ENCODE data around the gene PTGDR. TPM values are rescaled to one million over a fixed set of nuclear protein-coding genes. Genes with fewer than 3 reads are reported as not detected.

Gene PTGDR
- total and polyA plus RNA-seq, 12 donors = 0.06 to 3.5 (median 0.47) TPM; not detected in 2

DNA sequence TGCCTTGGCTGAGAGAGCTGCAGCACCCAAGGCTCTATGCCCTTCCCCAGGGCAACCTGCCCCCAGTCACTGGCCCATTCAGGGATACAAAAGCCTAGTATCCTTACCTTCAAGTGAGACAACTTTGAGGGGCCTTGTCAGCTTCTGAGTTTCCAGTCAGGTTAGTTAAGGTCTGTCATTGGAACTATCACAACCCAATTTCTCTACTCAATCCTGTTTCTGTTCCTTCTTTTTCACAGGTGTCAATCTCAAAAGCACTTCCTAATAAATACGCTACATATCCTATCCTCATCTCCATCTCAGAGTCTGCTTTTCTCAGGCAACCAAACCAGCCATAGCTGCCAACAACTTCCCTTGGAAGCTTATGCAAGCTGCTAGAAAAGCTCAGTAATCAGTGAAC is 4.9 kb upstream of the PTGDR start:
- 69 to 100% (median 83%) methylated on average over 1 of the region's 1 CpG for WGBS, 4 donors
- no peak overlapping the region for H3K4me3 ChIP-seq
- H3K9me3 ChIP-seq (replicated peaks in 1 of 3) = no peaks in the 10 kb centered on the region
- TF ChIP-seq POLR2A (IDR thresholded peaks at IDR 0.05) = no peak
- TF ChIP-seq, protein P1, sequence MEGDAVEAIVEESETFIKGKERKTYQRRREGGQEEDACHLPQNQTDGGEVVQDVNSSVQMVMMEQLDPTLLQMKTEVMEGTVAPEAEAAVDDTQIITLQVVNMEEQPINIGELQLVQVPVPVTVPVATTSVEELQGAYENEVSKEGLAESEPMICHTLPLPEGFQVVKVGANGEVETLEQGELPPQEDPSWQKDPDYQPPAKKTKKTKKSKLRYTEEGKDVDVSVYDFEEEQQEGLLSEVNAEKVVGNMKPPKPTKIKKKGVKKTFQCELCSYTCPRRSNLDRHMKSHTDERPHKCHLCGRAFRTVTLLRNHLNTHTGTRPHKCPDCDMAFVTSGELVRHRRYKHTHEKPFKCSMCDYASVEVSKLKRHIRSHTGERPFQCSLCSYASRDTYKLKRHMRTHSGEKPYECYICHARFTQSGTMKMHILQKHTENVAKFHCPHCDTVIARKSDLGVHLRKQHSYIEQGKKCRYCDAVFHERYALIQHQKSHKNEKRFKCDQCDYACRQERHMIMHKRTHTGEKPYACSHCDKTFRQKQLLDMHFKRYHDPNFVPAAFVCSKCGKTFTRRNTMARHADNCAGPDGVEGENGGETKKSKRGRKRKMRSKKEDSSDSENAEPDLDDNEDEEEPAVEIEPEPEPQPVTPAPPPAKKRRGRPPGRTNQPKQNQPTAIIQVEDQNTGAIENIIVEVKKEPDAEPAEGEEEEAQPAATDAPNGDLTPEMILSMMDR (IDR thresholded peaks at IDR 0.05) = no peak
- H3K27me3 ChIP-seq = peaks cover 7% of the 10 kb centered on the region
- intact Hi-C loops (cut with DNase I) = no loop called here
- DNase-seq = no peak
- H3K27ac ChIP-seq = no peak overlapping the region
- no peaks in the 10 kb centered on the region for H3K36me3 ChIP-seq (replicated peaks in 1 of 2)
- H3K4me1 ChIP-seq (replicated peaks in 1 of 2) = peaks cover 0 to 2% of the 10 kb centered on the region in 2 donors

DNA sequence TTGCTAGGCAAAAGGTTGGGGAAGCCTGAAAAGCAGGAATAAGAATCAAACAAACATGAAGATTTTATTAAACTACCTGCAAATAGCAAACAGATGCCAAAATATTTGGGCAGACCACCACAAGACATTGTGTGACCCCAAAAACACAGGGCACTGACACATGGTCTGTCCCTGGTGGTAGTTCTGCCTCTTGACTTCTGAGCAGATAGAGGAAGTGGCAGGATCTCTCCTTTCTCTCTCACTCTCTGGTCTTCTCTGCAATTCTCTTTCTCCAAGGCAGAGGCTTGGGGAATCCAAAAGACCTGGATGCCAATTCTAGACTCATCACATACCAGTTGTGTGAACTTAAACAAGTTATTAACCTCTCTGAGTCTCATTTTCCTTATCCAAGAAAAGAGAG is 4.3 kb upstream of the PTGDR start:
- intact Hi-C loops (cut with DNase I) = no loop called here
- no peaks in the 10 kb centered on the region for H3K36me3 ChIP-seq (replicated peaks in 1 of 2)

DNA sequence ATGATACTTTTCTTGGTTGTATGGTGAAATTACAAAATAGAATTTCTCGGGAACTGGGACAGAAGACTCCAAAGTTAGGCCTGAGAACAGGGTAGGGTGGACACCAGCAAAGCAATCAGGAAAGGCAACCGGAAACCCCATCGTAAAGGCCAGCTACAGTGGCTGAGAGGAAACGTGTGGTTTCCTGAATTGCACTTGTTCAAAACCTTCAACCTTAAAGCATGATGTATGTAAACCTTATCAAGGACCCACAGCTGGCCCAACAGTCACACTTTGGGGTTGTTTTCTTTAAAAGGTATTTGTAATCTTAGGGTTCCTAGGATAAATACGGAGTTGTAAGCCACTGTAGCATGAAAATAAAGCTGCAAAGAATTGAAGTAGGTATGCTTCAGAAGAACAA is 2.2 kb upstream of the PTGDR start:
- DNase-seq = no peak
- no peaks in the 10 kb centered on the region for H3K9me3 ChIP-seq (replicated peaks in 1 of 3)
- no peak overlapping the region for H3K4me3 ChIP-seq
- H3K27me3 ChIP-seq = peaks cover 22% of the 10 kb centered on the region
- 45 to 64% (median 52%) methylated on average over 5 of the region's 5 CpGs for WGBS, 4 donors
- no peak for TF ChIP-seq POLR2A (IDR thresholded peaks at IDR 0.05)
- TF ChIP-seq, protein P1 (IDR thresholded peaks at IDR 0.05) = no peak
- H3K27ac ChIP-seq = no peak overlapping the region
- H3K36me3 ChIP-seq (replicated peaks in 1 of 2) = no peaks in the 10 kb centered on the region
- peaks cover 0 to 6% of the 10 kb centered on the region in 2 donors for H3K4me1 ChIP-seq (replicated peaks in 1 of 2)
- intact Hi-C loops (cut with DNase I) = no loop called here

More for the DNA sequence above, 4.3 kb upstream of the PTGDR start:
- TF ChIP-seq POLR2A (IDR thresholded peaks at IDR 0.05) = no peak
- TF ChIP-seq, protein P1 (IDR thresholded peaks at IDR 0.05) = no peak
- Histone ChIP-seq H3K27me3 (peaks cover 13% of the 10 kb centered on the region), H3K4me3 (no peak overlapping the region), H3K9me3 (replicated peaks in 1 of 3) (no peaks in the 10 kb centered on the region), H3K27ac (no peak overlapping the region), H3K4me1 (replicated peaks in 1 of 2) (peaks cover 0 to 6% of the 10 kb centered on the region in 2 donors)
- DNase-seq = no peak

GRCh38 chr14:52266179-52266578 is 1.3 kb upstream of the PTGDR start:
- Histone ChIP-seq H3K4me3 (no peak overlapping the region), H3K9me3 (replicated peaks in 1 of 3) (no peaks in the 10 kb centered on the region), H3K27ac (no peak overlapping the region), H3K4me1 (replicated peaks in 1 of 2) (peaks cover 0 to 6% of the 10 kb centered on the region in 2 donors), H3K27me3 (peaks cover 26% of the 10 kb centered on the region), H3K36me3 (replicated peaks in 1 of 2) (no peaks in the 10 kb centered on the region)
- peak in 5 of 7 donors; percentile 19 to 59 (median 39) for DNase-seq
- no peak for TF ChIP-seq POLR2A (IDR thresholded peaks at IDR 0.05)
- TF ChIP-seq, protein P1 (IDR thresholded peaks at IDR 0.05) = no peak
- WGBS, 4 donors = 34 to 63% (median 50%) methylated on average over 3 of the region's 3 CpGs
- intact Hi-C loops (cut with DNase I) = no loop called here
